HG03520 (cell line): ENCODE data around the gene ZAR1.
"Not testable (repeated sequence)": the region's sequence is repeated elsewhere in the genome, so short reads cannot be mapped to it uniquely, and the experiment has no call there.

Experiments
- ATAC-seq: cut with Tn5 transposase; IDR thresholded peaks from one replicate; pipeline ENCODE4 v1.9.1; 2021; ENCODE audit warnings: mild to moderate bottlenecking, moderate library complexity; ENCODE audit not compliant: unreplicated experiment

Gene ZAR1, protein sequence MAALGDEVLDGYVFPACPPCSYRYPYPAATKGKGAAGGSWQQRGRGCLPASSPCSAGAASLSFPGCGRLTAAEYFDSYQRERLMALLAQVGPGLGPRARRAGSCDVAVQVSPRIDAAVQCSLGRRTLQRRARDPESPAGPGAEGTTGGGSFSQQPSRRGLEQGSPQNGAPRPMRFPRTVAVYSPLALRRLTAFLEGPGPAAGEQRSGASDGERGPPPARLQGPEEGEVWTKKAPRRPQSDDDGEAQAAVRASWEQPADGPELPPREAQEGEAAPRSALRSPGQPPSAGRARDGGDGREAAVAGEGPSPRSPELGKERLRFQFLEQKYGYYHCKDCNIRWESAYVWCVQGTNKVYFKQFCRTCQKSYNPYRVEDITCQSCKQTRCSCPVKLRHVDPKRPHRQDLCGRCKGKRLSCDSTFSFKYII

DNA sequence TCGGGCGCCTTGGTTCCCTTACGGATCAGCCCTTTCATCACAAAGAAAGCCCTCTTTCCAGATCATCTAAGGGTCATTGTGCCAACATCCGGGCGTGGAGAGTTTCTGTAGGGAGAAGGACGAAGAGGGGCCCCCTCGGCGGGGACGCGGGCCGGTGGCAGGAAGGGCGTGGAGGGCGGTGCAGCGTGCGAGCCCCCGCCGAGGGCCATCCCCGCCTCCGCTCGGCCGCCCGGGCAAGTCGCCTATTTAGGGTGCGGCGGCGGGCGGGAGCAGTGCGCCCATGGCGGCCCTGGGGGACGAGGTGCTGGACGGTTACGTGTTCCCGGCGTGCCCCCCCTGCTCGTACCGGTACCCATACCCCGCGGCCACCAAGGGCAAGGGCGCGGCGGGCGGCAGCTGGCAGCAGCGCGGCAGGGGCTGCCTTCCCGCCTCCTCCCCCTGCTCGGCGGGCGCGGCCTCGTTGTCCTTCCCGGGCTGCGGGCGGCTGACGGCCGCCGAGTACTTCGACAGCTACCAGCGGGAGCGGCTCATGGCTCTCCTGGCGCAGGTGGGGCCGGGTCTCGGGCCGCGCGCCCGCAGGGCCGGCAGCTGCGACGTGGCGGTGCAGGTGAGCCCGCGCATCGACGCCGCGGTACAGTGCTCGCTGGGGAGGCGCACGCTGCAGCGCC lies at the start of gene ZAR1:
TSS of gene ZAR1 (plus strand) at position 241 of the 668 bp plus-strand sequence. CDS start at position 281, 40 bp downstream.
- ATAC-seq = no peak

DNA sequence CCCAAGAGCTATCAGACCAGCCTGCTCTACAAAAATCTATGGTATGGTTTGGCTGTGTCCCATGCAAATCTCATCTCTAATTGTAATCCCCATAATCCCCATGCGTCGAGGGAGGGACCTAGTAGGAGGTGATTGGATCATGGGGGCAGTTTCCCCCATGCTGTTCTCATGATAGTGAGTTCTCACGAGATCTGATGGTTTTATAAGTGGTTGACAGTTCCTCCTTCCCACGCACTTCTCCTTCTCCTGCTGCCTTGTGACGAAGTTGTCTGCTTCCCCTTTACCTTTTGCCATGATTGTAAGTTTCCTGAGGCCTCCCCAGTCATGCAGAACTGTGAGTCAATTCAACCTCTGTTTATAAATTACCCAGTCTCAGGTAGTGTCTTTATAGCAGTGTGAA lies 49.1 kb upstream of the ZAR1 start:
- not testable (repeated sequence) for ATAC-seq

DNA sequence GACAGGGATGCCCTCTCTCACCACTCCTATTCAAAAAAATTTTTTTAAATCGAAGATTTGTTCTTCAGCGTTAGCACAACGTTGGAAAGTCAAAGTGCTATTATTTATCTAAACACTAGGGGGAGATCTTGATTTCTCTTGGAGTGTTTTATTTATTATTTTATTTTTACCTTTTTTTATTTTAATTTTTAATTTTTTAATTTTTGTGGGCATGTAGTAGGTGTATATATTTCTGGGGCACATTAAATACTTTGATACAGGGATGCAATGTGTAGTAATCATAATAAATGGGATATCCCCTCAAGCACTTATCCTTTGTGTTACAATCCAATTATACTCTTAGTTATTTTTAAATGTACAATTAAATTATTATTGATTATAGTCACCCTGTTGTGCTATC lies 44.3 kb upstream of the ZAR1 start:
- ATAC-seq = no peak

DNA sequence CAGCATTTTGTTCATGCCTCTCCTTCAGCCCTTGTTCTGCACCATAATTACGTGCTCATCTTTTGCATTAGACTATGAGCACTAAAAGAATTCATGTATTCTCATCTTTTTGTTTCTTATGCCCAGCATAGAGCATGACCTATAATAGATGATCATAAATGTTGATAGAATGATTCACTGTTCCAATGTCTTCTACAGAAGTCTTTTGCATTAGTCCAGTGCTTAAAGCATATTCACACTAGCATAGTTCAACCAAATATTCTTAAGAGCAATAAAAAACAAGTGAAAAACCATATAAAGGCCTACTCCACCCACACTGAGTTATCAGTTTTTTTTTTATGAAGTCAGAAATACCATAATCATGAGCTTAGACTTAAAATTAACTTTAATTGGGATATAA lies 43.4 kb upstream of the ZAR1 start:
- no peak for ATAC-seq

DNA sequence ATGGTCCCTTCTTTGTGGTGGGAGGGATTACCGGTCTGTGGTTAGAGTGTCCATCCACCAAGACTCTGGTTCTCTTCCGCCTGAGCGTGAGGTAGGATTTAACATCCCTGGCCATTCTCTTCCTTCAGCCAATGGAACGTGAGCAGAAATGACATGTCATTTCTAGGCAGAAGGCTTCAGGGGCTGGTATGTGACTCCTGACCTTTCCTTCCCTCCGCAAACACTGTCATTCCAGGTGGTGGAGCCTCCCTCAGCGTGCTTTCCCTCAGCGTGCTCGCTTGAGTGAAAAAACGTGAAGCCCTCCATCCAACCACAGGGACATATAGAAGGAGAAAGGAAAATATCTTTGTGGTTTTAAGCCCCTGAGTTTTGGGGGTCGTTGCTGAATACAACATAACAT lies 40.9 kb upstream of the ZAR1 start:
- ATAC-seq = no peak

DNA sequence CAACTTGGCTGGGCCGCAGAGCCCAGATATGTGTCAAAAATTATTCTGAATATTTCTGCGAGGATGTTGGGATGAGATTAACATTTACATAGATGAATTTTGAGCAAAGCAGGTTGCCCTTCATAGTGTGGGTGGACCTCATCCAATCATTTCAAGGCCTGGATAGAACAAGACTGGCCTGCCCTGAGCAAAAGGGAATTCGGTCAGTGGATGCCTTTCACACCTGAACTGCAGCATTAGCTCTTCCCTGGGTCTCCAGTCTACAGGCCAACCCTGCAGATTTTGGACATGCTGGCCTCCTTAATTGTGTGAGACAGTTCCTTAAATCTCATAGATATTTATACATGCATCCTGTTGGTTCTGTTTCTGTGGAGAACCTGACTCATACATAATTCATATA lies 39.3 kb upstream of the ZAR1 start:
- no peak for ATAC-seq

DNA sequence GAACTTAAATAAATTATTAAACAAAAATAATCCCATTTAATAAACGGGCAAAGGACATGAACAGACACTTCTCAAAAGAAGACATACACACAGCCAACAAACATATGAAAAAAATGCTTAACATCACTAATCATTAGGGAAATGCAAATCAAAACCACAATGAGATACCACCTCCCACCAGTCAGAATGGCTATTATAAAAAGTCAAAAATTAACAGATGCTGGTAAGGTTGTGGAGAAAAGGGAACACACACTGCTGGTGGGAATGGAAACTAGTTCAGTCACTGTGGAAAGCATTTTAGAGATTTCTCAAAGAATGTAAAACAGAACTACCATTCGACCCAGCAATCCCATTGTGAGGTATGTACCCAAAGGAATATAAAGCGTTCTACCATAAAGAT lies 38.4 kb upstream of the ZAR1 start:
- not testable (repeated sequence) for ATAC-seq

DNA sequence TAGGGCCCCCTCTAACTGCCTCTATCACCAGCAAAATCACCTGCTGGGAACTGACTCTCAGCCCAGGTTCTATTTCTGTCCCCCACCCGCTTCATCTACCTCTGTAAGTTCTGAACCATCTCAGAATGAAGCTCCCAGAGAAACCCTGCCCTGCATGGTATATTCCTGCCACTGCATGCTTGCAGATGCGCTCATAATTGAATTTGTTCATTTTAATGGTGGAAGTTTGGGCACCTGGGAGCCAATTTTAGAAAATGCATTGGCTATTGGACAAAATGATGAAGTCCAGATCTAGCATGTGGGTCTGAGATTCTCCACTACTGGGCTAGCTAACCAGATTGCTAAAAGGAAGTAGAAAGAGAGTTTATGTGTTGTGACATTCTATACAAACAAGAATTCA lies 35.5 kb upstream of the ZAR1 start:
- ATAC-seq = no peak

DNA sequence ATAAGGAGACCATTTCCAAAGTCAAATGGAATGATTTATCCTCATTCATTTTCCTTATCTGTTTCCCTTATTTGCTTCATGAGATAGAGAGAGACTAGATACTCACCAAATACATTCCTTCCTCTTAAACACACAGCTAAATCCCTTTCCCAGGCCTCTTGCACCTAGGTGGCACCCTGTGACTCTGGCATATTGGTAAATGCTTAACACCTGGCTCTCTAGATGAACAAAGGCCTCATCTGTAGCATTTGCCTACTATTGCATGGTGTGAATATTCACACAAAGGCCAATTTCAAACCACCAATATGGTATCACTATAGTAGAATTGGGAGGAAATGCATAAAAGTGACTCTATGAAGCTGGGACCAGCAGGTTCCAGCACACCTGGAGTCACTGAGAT lies 29.1 kb upstream of the ZAR1 start:
- no peak for ATAC-seq

DNA sequence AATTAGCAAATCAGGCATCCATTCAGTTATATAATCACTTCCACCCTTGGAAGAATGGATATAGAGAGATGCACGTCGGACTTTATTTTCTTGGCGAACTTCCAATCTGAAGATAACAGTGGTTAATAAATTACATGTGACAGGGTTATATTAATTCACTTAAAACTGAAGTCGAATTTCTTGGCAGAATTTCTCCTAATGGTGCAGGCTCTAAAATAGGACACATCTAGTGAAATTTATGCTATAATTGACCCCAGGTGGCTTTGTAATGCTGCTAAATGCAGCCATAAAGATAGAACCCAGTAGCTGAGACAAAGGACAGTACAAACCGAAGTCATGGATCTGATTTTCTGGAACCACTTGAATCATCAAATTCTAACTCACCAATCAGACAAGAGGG lies 27.7 kb upstream of the ZAR1 start:
- ATAC-seq = no peak

DNA sequence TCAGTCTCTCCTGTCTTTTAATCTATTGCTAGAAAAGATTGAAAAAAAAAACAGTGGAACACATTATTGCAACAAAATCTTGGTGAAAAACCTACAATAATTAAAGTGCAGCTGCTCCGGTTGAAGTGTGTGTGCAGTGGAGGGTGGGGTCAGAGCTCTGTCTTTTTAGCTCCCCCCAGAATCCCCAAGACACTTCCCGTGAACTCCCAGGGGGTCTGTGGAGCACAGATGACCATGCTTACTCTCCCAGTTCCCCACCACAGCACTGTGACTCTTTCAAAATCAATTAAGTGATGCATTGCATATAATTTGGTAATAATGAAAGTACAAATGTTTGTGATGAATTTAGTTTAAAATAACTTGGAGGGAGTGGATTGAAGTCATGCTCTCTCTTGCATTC lies 22.6 kb upstream of the ZAR1 start:
- ATAC-seq = no peak

DNA sequence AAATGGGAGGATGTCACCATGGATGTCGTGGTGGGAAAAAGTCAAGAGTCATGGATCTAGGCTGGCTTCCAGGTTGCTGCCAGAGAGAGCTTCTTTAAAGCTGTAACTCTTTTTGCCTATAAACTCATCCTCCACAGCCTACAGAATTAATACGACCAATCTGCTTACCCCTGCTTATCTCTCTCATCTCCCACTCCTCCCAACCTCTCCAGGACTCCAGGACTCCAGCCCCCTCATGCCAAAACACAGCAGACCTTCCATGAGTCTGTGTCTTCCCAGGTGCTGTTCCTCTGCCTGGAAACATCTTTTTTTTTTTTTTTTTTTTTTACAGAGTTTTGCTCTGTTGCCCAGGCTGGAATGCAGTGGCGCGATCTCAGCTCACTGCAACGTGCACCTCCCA lies 22.2 kb upstream of the ZAR1 start:
- ATAC-seq = no peak

DNA sequence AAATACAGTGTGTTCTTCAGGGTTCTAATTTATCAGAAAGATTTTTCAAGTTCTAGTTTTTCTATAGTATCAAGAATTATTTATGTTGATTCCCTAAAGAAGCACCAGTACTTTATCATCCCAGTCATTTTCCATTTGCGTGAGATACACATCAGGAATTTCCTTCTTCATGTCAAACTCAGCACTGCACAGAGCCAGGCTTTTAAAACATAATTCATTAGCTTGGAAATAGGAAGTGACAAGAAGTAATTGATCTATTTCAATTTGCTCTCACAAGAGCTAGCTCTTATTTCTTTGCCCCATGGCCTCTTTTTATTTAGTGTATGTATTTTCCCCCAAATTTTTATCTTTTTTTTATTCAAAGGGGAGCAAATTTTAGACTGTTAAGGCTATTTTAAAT lies 19.9 kb upstream of the ZAR1 start:
- no peak for ATAC-seq

DNA sequence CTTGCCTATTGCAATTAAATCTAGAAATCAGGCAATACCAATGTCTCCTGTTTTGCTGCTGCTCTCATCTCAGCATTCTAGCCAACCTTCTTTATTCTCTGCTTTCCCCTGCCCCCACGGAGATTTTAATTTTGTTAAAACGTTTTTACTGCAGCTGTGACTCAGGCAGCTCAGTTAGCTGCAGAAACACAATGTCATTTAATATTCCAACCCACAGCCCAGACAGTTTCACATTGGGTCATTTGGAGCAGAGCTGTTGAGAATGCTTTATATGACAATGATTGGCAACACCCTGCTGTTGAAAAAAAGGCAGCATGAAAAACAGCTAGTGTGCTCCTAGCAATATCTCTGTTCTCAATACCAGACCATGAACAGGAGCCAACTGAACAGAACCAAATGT lies 19.5 kb upstream of the ZAR1 start:
- ATAC-seq = no peak

DNA sequence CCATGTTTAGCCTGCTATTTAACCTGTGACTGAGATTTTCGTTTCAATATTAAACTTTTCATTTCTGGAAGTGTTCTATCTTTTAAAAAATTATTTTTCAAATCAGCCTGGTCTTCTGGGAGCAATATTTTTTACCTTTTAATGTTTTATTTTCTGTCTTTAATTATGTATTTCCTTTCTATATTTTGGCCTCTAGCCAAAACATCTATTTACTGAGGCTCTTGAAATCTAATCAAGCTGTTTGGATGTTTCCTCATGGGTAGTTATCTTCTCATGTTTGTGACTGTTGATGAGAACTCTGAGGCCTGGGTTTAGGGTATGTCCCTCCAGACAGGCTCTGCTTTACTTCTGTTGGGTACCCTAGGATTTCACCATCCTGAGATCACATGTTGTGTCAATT lies 17.3 kb upstream of the ZAR1 start:
- ATAC-seq = no peak

DNA sequence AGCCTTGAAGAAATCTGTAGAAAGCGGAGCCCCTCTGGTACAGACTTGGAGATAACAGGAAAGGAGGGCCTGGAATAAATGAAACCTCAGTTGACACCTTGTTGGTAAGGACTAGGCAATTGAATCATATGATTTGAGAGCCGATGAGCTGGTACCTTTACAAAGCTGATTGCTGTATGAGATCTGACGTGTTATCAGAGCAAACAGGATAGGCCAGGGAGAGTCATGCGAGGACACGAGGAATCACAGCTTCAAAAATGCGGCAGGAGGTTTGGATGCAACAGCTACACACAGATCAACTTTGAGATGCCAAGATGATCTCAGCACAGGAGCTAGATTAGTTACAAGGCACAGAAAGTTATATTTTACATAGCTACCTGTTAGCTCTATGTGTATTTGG lies 14.3 kb upstream of the ZAR1 start:
- no peak for ATAC-seq

DNA sequence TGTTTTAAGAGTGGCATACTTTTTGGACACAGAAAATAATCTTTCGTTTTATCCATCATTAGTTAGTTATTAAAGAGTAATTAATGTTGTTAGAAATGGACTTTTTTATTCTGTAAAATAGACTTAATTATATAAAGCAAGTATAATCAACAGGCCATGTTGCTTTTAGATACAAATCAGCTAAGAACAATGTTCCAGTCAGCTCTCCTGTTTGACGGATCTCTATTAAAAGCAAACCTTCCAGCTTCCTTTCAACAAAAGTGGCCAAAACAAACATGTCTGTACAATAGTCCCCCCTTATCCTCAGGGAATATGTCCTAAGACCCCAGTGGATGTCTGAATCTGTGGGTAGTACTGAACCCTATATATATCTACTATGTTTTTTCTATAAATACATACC lies 11.8 kb upstream of the ZAR1 start:
- ATAC-seq = no peak

DNA sequence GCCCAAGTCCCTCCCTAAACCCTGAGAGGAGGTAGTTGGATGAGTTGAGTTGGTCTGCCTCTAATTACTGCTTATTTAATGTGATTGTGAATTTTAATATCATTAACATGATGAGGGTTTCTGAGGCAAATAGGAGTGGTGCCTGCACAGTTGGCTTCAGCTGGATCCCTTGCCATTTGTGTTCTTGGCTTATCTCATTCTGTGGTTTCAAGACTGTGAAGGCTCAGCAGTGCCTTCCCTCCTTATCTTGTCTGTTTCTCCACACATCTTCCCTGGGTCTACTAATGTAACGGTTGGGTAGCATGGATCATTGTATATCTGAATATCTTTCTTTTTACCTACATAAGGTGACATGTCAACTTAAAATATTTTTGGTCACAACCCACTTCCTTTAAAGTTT lies 8.5 kb upstream of the ZAR1 start:
- no peak for ATAC-seq

DNA sequence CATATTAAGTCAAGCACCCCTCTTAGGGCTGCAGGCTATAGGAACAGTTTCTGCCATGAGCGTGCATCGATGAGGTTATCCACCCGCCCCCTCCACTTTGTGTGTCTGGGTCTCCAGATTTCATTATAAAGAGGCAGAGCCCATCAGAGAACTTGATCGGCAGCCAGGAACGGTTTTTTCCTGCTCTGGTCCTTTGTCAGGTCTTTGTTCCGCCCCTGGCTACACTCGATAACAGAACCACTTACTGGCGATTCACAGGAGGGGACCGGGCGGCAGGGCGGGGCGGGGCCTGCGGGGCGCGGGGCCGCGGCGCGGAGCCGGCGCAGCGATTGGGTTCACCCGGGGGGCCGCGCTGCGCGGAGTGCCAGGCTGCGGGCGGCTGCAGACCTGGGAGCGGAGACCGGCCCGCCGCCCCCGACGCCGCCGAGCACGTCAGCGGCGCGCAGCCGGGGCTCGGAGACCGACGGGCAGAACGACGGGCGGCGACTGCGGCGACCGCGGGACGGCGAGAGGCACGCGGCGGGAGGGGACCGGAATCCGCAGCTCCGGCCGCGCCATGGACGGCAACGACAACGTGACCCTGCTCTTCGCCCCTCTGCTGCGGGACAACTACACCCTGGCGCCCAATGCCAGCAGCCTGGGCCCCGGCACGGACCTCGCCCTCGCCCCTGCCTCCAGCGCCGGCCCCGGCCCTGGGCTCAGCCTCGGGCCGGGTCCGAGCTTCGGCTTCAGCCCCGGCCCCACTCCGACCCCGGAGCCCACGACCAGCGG lies 6.9 kb upstream of the ZAR1 start, which contains the start of gene SLC10A4:
TSS of gene SLC10A4 (plus strand) at position 338 of the 771 bp plus-strand sequence. CDS start at position 557, 219 bp downstream.
- no peak for ATAC-seq

DNA sequence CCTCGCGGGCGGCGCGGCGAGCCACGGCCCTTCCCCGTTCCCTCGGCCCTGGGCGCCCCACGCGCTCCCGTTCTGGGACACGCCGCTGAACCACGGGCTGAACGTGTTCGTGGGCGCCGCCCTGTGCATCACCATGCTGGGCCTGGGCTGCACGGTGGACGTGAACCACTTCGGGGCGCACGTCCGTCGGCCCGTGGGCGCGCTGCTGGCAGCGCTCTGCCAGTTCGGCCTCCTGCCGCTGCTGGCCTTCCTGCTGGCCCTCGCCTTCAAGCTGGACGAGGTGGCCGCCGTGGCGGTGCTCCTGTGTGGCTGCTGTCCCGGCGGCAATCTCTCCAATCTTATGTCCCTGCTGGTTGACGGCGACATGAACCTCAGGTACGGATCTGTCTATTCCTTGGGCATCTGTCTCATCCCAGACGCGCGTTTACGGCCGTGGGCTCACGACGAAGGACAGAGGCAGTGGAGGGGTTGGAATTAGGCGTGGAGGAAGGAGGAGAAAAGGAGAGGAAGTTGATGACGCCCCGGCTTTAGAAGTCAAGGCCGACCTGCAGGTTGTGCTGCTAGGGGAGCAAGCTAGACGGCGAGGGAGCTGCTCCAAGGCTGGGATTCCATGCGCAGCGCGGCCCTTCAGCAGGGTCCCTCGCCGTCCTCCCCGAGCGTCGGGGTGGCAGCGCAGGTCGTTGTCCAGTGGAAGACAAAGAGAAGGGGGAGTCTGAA lies 6.1 kb upstream of the ZAR1 start:
- no peak for ATAC-seq
